Astrocyte (in vitro differentiated cells and primary cell): ENCODE results near the gene PODXL.

ENCODE experiments used
- CTCF ChIP-seq: IDR thresholded peaks from 2 replicates; pipeline ENCODE4 v1.5.1; 2011; ENCODE audit warnings: low read depth, mild to moderate bottlenecking, inconsistent platforms, low read length, moderate library complexity; ENCODE audit not compliant: insufficient read depth
- EZH2 ChIP-seq: IDR thresholded peaks from 2 replicates; pipeline ENCODE4 v1.6.1; 2012; ENCODE audit warnings: mild to moderate bottlenecking, low read length, inconsistent platforms; ENCODE audit not compliant: insufficient read depth

GRCh38 chr7:131556053-131556908 is at the start of gene PODXL:
- TF ChIP-seq CTCF (no peak), EZH2 (peak; percentile 75)
